SJSA1 (cell line): ENCODE measurements around the gene MARCHF10. TPM values are rescaled to one million over a fixed set of nuclear protein-coding genes. Genes with fewer than 3 reads are reported as not detected.

ENCODE experiments used
- DNase-seq, 2 experiments: peaks; one replicate each; pipeline ENCODE4 v3.0.0-alpha.2; 2015 to 2020; ENCODE audit warnings: low spot score in 2 of 2, low read depth in 1 of 2
- H3K27ac ChIP-seq: fragments of 250-450 bp; sonication (Bioruptor Pico); 2 replicates; pipeline ENCODE4 v1.5.1; 2020; ENCODE audit warnings: mild to moderate bottlenecking, moderate library complexity
- H3K27me3 ChIP-seq: fragments of 250-450 bp; sonication (Bioruptor Pico); replicated peaks from 2 replicates; pipeline ENCODE4 v1.5.1; 2020; ENCODE audit warnings: mild to moderate bottlenecking, moderate library complexity
- H3K36me3 ChIP-seq: fragments of 250-450 bp; sonication (Bioruptor Pico); 2 replicates; pipeline ENCODE4 v1.5.1; 2020; ENCODE audit warnings: mild to moderate bottlenecking
- H3K4me1 ChIP-seq: fragments of 250-450 bp; sonication (Bioruptor Pico); replicated peaks from 2 replicates; pipeline ENCODE4 v1.6.1; 2021; ENCODE audit warnings: mild to moderate bottlenecking
- H3K4me3 ChIP-seq: fragments of 250-450 bp; sonication (Bioruptor Pico); 2 replicates; pipeline ENCODE4 v1.5.1; 2020; ENCODE audit warnings: mild to moderate bottlenecking
- H3K9me3 ChIP-seq: fragments of 250-450 bp; sonication (Bioruptor Pico); replicated peaks from 2 replicates; pipeline ENCODE4 v1.5.1; 2020; ENCODE audit warnings: mild to moderate bottlenecking
- total RNA-seq: library from RNA; depleted of rRNA; stranded (reverse); fragments of >200 nt; shearing (Covaris generic); gene quantifications from 2 replicates; pipeline ENCODE4 v1.2.3, GENCODE V29; 2014

MARCHF10 gene
- total RNA-seq, 1 experiment from 2014 or later: 0.71 TPM

- Histone ChIP-seq H3K4me3 (no peak overlapping the region), H3K27me3 (no peaks in the 10 kb centered on the region), H3K27ac (no peak overlapping the region), H3K9me3 (no peaks in the 10 kb centered on the region), H3K36me3 (no peaks in the 10 kb centered on the region), H3K4me1 (peaks cover 1% of the 10 kb centered on the region)
- peak in 1 of 2 experiments; percentile 28 for DNase-seq
Measured at GRCh38 chr17:62720126-62720850, 87.8 kb downstream of the MARCHF10 start.

- Histone ChIP-seq H3K27me3 (no peaks in the 10 kb centered on the region), H3K4me1 (peaks cover 8% of the 10 kb centered on the region), H3K27ac (no peak overlapping the region), H3K4me3 (no peak overlapping the region), H3K36me3 (no peaks in the 10 kb centered on the region), H3K9me3 (no peaks in the 10 kb centered on the region)
- DNase-seq: no peak
Measured at GRCh38 chr17:62719586-62719985, 88.5 kb downstream of the MARCHF10 start.

GRCh38 chr17:62718429-62718828 lies 89.7 kb downstream of the MARCHF10 start:
- no peaks in the 10 kb centered on the region for H3K36me3 ChIP-seq
- H3K4me1 ChIP-seq: peaks cover 12% of the 10 kb centered on the region
- no peak overlapping the region for H3K27ac ChIP-seq
- no peaks in the 10 kb centered on the region for H3K27me3 ChIP-seq
- no peak for DNase-seq
- no peaks in the 10 kb centered on the region for H3K9me3 ChIP-seq
- no peak overlapping the region for H3K4me3 ChIP-seq

- no peak overlapping the region for H3K27ac ChIP-seq
- DNase-seq: no peak
- no peaks in the 10 kb centered on the region for H3K36me3 ChIP-seq
- peaks cover 12% of the 10 kb centered on the region for H3K4me1 ChIP-seq
- H3K4me3 ChIP-seq: no peak overlapping the region
- H3K27me3 ChIP-seq: no peaks in the 10 kb centered on the region
- H3K9me3 ChIP-seq: no peaks in the 10 kb centered on the region
Measured at GRCh38 chr17:62717889-62718288, 90.2 kb downstream of the MARCHF10 start.

GRCh38 chr17:62717589-62717855 lies 90.6 kb downstream of the MARCHF10 start:
- peaks cover 12% of the 10 kb centered on the region for H3K4me1 ChIP-seq
- no peaks in the 10 kb centered on the region for H3K9me3 ChIP-seq
- no peaks in the 10 kb centered on the region for H3K27me3 ChIP-seq
- H3K27ac ChIP-seq: no peak overlapping the region
- no peaks in the 10 kb centered on the region for H3K36me3 ChIP-seq
- H3K4me3 ChIP-seq: no peak overlapping the region
- DNase-seq: no peak

GRCh38 chr17:62716834-62717588 lies 91.1 kb downstream of the MARCHF10 start:
- DNase-seq: no peak
- H3K27ac ChIP-seq: no peak overlapping the region
- H3K9me3 ChIP-seq: no peaks in the 10 kb centered on the region
- no peaks in the 10 kb centered on the region for H3K36me3 ChIP-seq
- H3K4me3 ChIP-seq: no peak overlapping the region
- peaks cover 12% of the 10 kb centered on the region for H3K4me1 ChIP-seq
- no peaks in the 10 kb centered on the region for H3K27me3 ChIP-seq

GRCh38 chr17:62715882-62716390 lies 92.2 kb downstream of the MARCHF10 start:
- H3K4me1 ChIP-seq: peaks cover 12% of the 10 kb centered on the region
- no peaks in the 10 kb centered on the region for H3K36me3 ChIP-seq
- H3K9me3 ChIP-seq: no peaks in the 10 kb centered on the region
- no peaks in the 10 kb centered on the region for H3K27me3 ChIP-seq
- no peak for DNase-seq
- H3K4me3 ChIP-seq: no peak overlapping the region
- no peak overlapping the region for H3K27ac ChIP-seq

GRCh38 chr17:62714016-62714777 lies 93.9 kb downstream of the MARCHF10 start:
- Histone ChIP-seq H3K27ac (no peak overlapping the region), H3K9me3 (no peaks in the 10 kb centered on the region), H3K4me1 (peaks cover 12% of the 10 kb centered on the region), H3K36me3 (no peaks in the 10 kb centered on the region), H3K27me3 (no peaks in the 10 kb centered on the region), H3K4me3 (no peak overlapping the region)
- no peak for DNase-seq

GRCh38 chr17:62713086-62713881 lies 94.8 kb downstream of the MARCHF10 start:
- no peak for DNase-seq
- H3K9me3 ChIP-seq: peaks cover 8% of the 10 kb centered on the region

GRCh38 chr17:62712171-62712581 lies 95.9 kb downstream of the MARCHF10 start:
- DNase-seq: no peak
- Histone ChIP-seq H3K9me3 (peaks cover 8% of the 10 kb centered on the region), H3K27ac (no peak overlapping the region), H3K36me3 (no peaks in the 10 kb centered on the region), H3K27me3 (no peaks in the 10 kb centered on the region), H3K4me1 (peaks cover 12% of the 10 kb centered on the region), H3K4me3 (no peak overlapping the region)

More at GRCh38 chr17:62713086-62713881, 94.8 kb downstream of the MARCHF10 start:
- Histone ChIP-seq H3K27ac (no peak overlapping the region), H3K36me3 (no peaks in the 10 kb centered on the region), H3K4me3 (no peak overlapping the region), H3K4me1 (peaks cover 12% of the 10 kb centered on the region), H3K27me3 (no peaks in the 10 kb centered on the region)

- Histone ChIP-seq H3K9me3 (peaks cover 8% of the 10 kb centered on the region), H3K4me1 (peaks cover 11% of the 10 kb centered on the region), H3K27me3 (no peaks in the 10 kb centered on the region), H3K27ac (no peak overlapping the region), H3K36me3 (peaks cover 6% of the 10 kb centered on the region; the same call in 1 of the 2 replicates), H3K4me3 (no peak overlapping the region)
- no peak for DNase-seq
Measured at GRCh38 chr17:62708587-62708986, 99.5 kb downstream of the MARCHF10 start.

- DNase-seq: no peak
- H3K9me3 ChIP-seq: peaks cover 8% of the 10 kb centered on the region
- peaks cover 19% of the 10 kb centered on the region for H3K4me1 ChIP-seq
- no peak overlapping the region for H3K27ac ChIP-seq
- H3K27me3 ChIP-seq: no peaks in the 10 kb centered on the region
- H3K4me3 ChIP-seq: no peak overlapping the region
- H3K36me3 ChIP-seq: peaks cover 7% of the 10 kb centered on the region; the same call in 1 of the 2 replicates
Measured at GRCh38 chr17:62707425-62707739, 100.7 kb downstream of the MARCHF10 start.
